ENCODE results near the gene ACVR1B.

DNA sequence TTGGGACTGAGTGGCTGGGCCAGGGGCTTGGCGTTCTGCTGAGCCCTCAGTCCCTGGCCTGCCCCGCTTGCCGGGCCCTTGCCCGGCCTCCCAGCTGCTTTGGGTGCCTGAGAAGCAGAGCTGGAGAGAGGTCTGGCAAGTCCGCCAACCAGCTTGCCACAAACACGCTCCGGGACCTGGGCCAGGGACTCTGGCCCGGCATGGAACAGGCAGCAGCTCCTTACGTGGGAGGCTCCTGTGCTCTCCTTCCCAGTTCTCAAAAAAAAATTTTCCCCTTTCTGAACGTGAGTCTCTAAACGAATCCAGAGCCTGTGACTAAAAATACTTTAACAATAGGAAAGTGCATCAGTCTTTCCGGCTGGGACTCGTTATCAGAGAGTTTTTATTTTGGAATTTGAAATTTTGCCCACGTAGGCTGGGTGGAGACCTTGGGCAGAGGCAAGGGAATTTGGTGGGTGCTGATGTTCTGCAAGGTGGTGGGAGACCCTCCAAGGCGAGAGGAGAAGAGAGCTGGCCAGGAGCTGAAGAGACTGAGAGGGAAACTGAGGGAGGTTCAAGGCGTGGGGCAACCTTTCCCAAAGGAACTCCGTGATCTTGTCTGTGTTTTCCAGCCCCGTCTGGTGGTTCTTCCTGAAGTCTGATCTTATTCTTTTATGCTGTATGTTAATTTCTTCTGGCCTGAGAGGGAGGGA lies 92.9 kb downstream of the ACVR1B start:
- TF ChIP-seq, protein P1, sequence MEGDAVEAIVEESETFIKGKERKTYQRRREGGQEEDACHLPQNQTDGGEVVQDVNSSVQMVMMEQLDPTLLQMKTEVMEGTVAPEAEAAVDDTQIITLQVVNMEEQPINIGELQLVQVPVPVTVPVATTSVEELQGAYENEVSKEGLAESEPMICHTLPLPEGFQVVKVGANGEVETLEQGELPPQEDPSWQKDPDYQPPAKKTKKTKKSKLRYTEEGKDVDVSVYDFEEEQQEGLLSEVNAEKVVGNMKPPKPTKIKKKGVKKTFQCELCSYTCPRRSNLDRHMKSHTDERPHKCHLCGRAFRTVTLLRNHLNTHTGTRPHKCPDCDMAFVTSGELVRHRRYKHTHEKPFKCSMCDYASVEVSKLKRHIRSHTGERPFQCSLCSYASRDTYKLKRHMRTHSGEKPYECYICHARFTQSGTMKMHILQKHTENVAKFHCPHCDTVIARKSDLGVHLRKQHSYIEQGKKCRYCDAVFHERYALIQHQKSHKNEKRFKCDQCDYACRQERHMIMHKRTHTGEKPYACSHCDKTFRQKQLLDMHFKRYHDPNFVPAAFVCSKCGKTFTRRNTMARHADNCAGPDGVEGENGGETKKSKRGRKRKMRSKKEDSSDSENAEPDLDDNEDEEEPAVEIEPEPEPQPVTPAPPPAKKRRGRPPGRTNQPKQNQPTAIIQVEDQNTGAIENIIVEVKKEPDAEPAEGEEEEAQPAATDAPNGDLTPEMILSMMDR (IDR thresholded peaks at IDR 0.05; ENCODE audit: insufficient read depth, low read depth, low read length): no peak
- TF ChIP-seq EZH2 (IDR thresholded peaks at IDR 0.05; ENCODE audit: insufficient read depth, low read length): no peak

Data from astrocyte (in vitro differentiated cells and primary cell).